H1 (cell line): ENCODE data around the gene FGF11. TPM values are rescaled to one million over a fixed set of nuclear protein-coding genes. Genes with fewer than 3 reads are reported as not detected.

Experiments
- BRCA1 ChIP-seq: IDR thresholded peaks from 2 replicates; pipeline ENCODE4 v1.6.1; 2012; ENCODE audit warnings: low read depth, low read length, improper control_type of control experiment
- CTCF ChIP-seq, 3 experiments: IDR thresholded peaks; 1 replicate in 2 of 3; 2 replicates in 1 of 3; pipeline versions ENCODE4 v1.5.1 to v1.6.1; 2011; ENCODE audit warnings: low read length in 3 of 3, mild to moderate bottlenecking in 3 of 3, inconsistent platforms in 2 of 3, low read depth in 1 of 3, moderate library complexity in 1 of 3; ENCODE audit not compliant: insufficient read depth in 1 of 3; ENCODE audit errors: control extremely low read depth in 1 of 3
- POU5F1 ChIP-seq: IDR thresholded peaks from 2 replicates; pipeline ENCODE4 v1.6.1; 2011; ENCODE audit warnings: low read depth, mild to moderate bottlenecking, low read length, moderate library complexity
- RBBP5 ChIP-seq: IDR thresholded peaks from 2 replicates; pipeline ENCODE4 v1.7.1; 2012; ENCODE audit warnings: low read depth, mild to moderate bottlenecking, inconsistent platforms, low read length, moderate library complexity, borderline replicate concordance
- SUZ12 ChIP-seq: fragments of 200-600 bp; sonication (generic); IDR thresholded peaks from 2 replicates; pipeline ENCODE4 v1.6.1; 2012; ENCODE audit warnings: mild to moderate bottlenecking, inconsistent platforms, low read length, moderate library complexity, mixed read lengths
- TAF7 ChIP-seq: optimal IDR thresholded peaks from 2 replicates; pipeline ENCODE3; 2011; ENCODE audit warnings: low read depth, mild to moderate bottlenecking, inconsistent platforms, low read length, moderate library complexity, borderline replicate concordance
- TBP ChIP-seq: IDR thresholded peaks from 2 replicates; pipeline ENCODE4 v1.6.1; 2011; ENCODE audit warnings: low read depth, low read length, improper control_type of control experiment
- YY1 ChIP-seq: IDR thresholded peaks from 2 replicates; pipeline ENCODE4 v1.6.1; 2011; ENCODE audit warnings: low read depth, mild to moderate bottlenecking, low read length
- polyA plus RNA-seq, 7 experiments: library from polyadenylated mRNA; depleted of rRNA in 3 of 7; stranded (reverse) in 5 of 7; unstranded in 2 of 7; fragments of >200 nt in 5 of 7; fragments of 200-250 nt in 2 of 7; gene quantifications; 1 replicate in 5 of 7; 2 replicates in 1 of 7; 4 replicates in 1 of 7; pipeline versions ENCODE4 v1.2.1 to v1.2.3, GENCODE V29; 2011 to 2013; ENCODE audit warnings: missing spikeins in 2 of 7, mixed read lengths in 2 of 7
- total RNA-seq: library from RNA; stranded (reverse); fragmentation: NEBNext Ultra II Directional; extraction: Animal tissue kit (Norgen Biotek cat#: 25700); gene quantifications from 2 replicates; pipeline ENCODE4 v1.2.1, GENCODE V29; 2021

Gene FGF11
- total and polyA plus RNA-seq, 2 of the 8 experiments (the other 6 are each of a cell fraction or from before 2014, with no cell fraction given) = 11.8 to 26.1 TPM

- TF ChIP-seq CTCF (IDR thresholded peaks at IDR 0.05; ENCODE audit: control extremely low read depth in 1 of 3, insufficient read depth in 1 of 3, low read depth in 1 of 3, low read length in 3 of 3) (peak; percentile 63 to 99 (median 79)), TAF7 (peak; percentile 90), RBBP5 (peak; percentile 62; the same call in 1 of the 2 replicates), TBP (peak; percentile 49), SUZ12 (no peak), POU5F1 (no peak), BRCA1 (no peak), YY1 (peak; percentile 79)
Measured at GRCh38 chr17:7436556-7437368, 2.5 kb upstream of the FGF11 start (continued).
